Smooth muscle cell (in vitro differentiated cells): Measurements from ENCODE around the gene CGB2. TPM values are rescaled to one million over a fixed set of nuclear protein-coding genes. Genes with fewer than 3 reads are reported as not detected.

Experiments
- DNase-seq: peaks from one replicate; lab custom pipeline; 2025; ENCODE audit not compliant: unreplicated experiment; lab: John Stamatoyannopoulos, UW
- H2AFZ ChIP-seq: fragments of 200-600 bp; sonication (generic); 2 replicates; pipeline ENCODE4 v1.6.0; 2016; ENCODE audit warnings: antibody characterized with exemption, low read depth, mild to moderate bottlenecking
- H3F3A ChIP-seq: fragments of 200-600 bp; sonication (generic); 2 replicates; pipeline ENCODE4 v1.6.0; 2017; ENCODE audit warnings: antibody characterized with exemption, low read depth
- H3K27ac ChIP-seq: fragments of 200-600 bp; sonication (generic); 2 replicates; pipeline ENCODE4 v1.5.1; 2016; ENCODE audit warnings: low read depth, mild to moderate bottlenecking
- H3K27me3 ChIP-seq: fragments of 200-600 bp; sonication (generic); 2 replicates; pipeline ENCODE4 v1.6.1; 2016; ENCODE audit warnings: low read depth, mild to moderate bottlenecking
- H3K36me3 ChIP-seq: fragments of 200-600 bp; sonication (generic); 2 replicates; pipeline ENCODE4 v1.5.1; 2016; ENCODE audit warnings: low read depth
- H3K4me1 ChIP-seq: fragments of 200-600 bp; sonication (generic); 2 replicates; pipeline ENCODE4 v1.5.1; 2016; ENCODE audit warnings: low read depth
- H3K4me2 ChIP-seq: fragments of 200-600 bp; sonication (generic); 2 replicates; pipeline ENCODE4 v1.6.0; 2016; ENCODE audit warnings: mild to moderate bottlenecking
- H3K4me3 ChIP-seq: fragments of 200-600 bp; sonication (generic); 2 replicates; pipeline ENCODE4 v1.5.1; 2016; ENCODE audit warnings: mild to moderate bottlenecking
- H3K79me2 ChIP-seq: fragments of 200-600 bp; sonication (generic); 2 replicates; pipeline ENCODE4 v1.6.0; 2016; ENCODE audit warnings: low read depth, mild to moderate bottlenecking
- H3K9ac ChIP-seq: fragments of 200-600 bp; sonication (generic); 2 replicates; pipeline ENCODE4 v1.6.0; 2016; ENCODE audit warnings: low read depth
- H3K9me3 ChIP-seq: fragments of 200-600 bp; sonication (generic); replicated peaks from 2 replicates; pipeline ENCODE4 v1.5.1; 2016; ENCODE audit warnings: low read depth
- H4K20me1 ChIP-seq: fragments of 200-600 bp; sonication (generic); 2 replicates; pipeline ENCODE4 v1.6.0; 2016; ENCODE audit warnings: low read depth
- WGBS: methylation state at CpG from one replicate; pipeline ENCODE4 v1.1.7; 2016; ENCODE audit warnings: low lambda C conversion rate; 5-methylcytosine and 5-hydroxymethylcytosine counted together
- polyA plus RNA-seq: library from polyadenylated mRNA; unstranded; fragments of >200 nt; fragmentation: Nextera tagmentation; extraction: Ambion mirVana; gene quantifications from 2 replicates; pipeline ENCODE4 v1.2.1, GENCODE V29; 2016
- total RNA-seq: library from RNA; depleted of rRNA; stranded (reverse); fragments of >200 nt; gene quantifications from 2 replicates; pipeline ENCODE4 v1.2.3, GENCODE V29; 2014
- TF ChIP-seq, protein P1 (sequence below): fragments of 200-600 bp; sonication (generic); IDR thresholded peaks from 2 replicates; pipeline ENCODE4 v1.5.1; 2017; ENCODE audit warnings: borderline replicate concordance, mild to moderate bottlenecking, antibody characterized with exemption; ENCODE audit not compliant: insufficient read depth, poor library complexity, severe bottlenecking

Gene CGB2
- total and polyA plus RNA-seq, 2 experiments from 2014 or later, result not detected

DNA sequence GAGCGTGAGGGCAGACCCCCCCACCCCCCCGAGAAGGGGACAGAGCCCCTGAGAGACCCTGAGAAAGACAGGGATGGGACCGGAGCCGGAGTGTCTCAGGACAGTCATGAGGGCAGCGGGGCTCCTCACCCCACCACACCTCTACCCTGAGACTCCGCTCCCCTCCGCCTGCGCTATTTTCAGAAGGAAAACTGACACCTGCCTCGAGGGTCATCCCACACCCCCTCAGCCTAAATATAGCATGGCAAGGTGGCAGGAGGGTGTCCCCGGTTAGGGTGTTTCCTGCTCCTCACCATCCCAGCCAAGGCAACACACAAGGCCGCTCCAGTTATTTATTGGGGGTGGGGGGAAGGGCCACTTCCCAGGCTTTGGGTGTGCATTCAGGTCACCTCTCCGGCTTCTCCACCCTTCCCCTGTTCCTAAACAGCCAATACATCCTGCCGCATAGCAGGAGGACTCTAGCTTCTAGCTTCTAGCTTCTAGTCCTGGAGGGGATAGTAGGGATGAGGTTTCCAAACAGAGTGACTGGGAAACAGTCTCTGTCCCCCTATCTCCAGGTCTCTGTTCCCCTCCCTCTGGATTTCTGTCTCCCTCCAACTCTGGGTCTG lies 34.3 kb downstream of the CGB2 start:
- H3K4me1 ChIP-seq, result peaks cover 16% of the 10 kb centered on the region
- H3F3A ChIP-seq, result no peaks in the 10 kb centered on the region
- H3K9me3 ChIP-seq, result no peaks in the 10 kb centered on the region
- no peak overlapping the region for H2AFZ ChIP-seq
- TF ChIP-seq, protein P1, sequence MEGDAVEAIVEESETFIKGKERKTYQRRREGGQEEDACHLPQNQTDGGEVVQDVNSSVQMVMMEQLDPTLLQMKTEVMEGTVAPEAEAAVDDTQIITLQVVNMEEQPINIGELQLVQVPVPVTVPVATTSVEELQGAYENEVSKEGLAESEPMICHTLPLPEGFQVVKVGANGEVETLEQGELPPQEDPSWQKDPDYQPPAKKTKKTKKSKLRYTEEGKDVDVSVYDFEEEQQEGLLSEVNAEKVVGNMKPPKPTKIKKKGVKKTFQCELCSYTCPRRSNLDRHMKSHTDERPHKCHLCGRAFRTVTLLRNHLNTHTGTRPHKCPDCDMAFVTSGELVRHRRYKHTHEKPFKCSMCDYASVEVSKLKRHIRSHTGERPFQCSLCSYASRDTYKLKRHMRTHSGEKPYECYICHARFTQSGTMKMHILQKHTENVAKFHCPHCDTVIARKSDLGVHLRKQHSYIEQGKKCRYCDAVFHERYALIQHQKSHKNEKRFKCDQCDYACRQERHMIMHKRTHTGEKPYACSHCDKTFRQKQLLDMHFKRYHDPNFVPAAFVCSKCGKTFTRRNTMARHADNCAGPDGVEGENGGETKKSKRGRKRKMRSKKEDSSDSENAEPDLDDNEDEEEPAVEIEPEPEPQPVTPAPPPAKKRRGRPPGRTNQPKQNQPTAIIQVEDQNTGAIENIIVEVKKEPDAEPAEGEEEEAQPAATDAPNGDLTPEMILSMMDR, result no peak
- no peaks in the 10 kb centered on the region for H4K20me1 ChIP-seq
- H3K27ac ChIP-seq, result no peak overlapping the region
- H3K79me2 ChIP-seq, result no peaks in the 10 kb centered on the region
- H3K36me3 ChIP-seq, result no peaks in the 10 kb centered on the region
- 84% methylated on average over 11 of the region's 13 CpGs for WGBS
- no peak overlapping the region for H3K9ac ChIP-seq
- no peak for DNase-seq
- H3K4me3 ChIP-seq, result no peak overlapping the region
- H3K27me3 ChIP-seq, result peaks cover 2% of the 10 kb centered on the region
- H3K4me2 ChIP-seq, result no peak overlapping the region

DNA sequence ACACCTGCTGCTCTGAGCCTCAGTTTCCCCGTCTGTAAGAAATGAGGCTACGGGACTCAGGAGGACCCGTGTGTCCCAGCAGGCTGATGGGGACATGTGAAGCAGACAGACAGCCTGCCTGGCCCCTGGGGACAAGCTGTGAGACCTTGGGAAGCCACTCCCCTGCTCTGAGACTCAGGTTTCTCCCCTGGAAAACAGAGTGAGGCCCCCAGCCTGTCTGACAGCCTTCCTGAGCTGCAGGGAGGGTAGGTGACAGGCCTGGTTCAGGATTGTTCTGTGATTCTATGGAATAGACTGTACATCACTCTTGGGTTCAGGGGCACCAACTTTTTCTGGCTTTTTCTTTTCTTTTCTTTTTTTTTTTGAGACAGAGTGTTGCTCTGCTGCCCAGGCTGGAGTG lies 35.9 kb downstream of the CGB2 start:
- TF ChIP-seq, protein P1, result no peak
- 62% methylated on average over 3 of the region's 3 CpGs for WGBS

DNA sequence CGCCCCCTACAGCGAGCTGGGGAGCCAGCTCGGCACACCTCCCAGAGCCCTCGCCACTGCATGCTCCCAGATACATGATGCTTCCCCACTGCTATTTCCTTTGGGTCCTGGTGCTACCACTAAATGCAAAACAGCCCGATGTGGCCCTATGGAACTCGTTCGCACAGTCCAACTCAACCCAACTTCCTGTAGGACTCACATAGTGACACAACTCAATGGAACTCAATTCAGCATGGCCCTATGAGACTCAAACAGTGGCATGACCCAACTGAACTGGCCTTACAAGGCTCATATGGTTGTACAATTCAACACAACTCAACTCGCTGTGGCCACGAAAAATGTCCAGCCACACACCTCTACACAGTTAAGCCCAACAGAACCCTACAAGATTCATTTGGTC lies 37.3 kb downstream of the CGB2 start:
- H3K9ac ChIP-seq, result no peak overlapping the region
- no peak overlapping the region for H3K27ac ChIP-seq
- TF ChIP-seq, protein P1, result no peak
- WGBS, result 96% methylated on average over 9 of the region's 9 CpGs
- H3K4me2 ChIP-seq, result no peak overlapping the region
- no peak for DNase-seq
- H3K4me1 ChIP-seq, result peaks cover 16% of the 10 kb centered on the region
- H2AFZ ChIP-seq, result no peak overlapping the region
- H3K36me3 ChIP-seq, result no peaks in the 10 kb centered on the region
- H3K4me3 ChIP-seq, result no peak overlapping the region
- peaks cover 29% of the 10 kb centered on the region for H3K27me3 ChIP-seq
- H4K20me1 ChIP-seq, result no peaks in the 10 kb centered on the region
- no peaks in the 10 kb centered on the region for H3K79me2 ChIP-seq
- H3K9me3 ChIP-seq, result no peaks in the 10 kb centered on the region
- H3F3A ChIP-seq, result no peaks in the 10 kb centered on the region

More for the DNA sequence above, 35.9 kb downstream of the CGB2 start:
- Histone ChIP-seq H3K4me1 (peaks cover 16% of the 10 kb centered on the region), H3K27me3 (peaks cover 15% of the 10 kb centered on the region), H3K9ac (no peak overlapping the region), H2AFZ (no peak overlapping the region), H3K4me2 (no peak overlapping the region), H4K20me1 (no peaks in the 10 kb centered on the region), H3F3A (no peaks in the 10 kb centered on the region), H3K4me3 (no peak overlapping the region), H3K27ac (no peak overlapping the region), H3K9me3 (no peaks in the 10 kb centered on the region), H3K79me2 (no peaks in the 10 kb centered on the region), H3K36me3 (no peaks in the 10 kb centered on the region)
- DNase-seq, result no peak

DNA sequence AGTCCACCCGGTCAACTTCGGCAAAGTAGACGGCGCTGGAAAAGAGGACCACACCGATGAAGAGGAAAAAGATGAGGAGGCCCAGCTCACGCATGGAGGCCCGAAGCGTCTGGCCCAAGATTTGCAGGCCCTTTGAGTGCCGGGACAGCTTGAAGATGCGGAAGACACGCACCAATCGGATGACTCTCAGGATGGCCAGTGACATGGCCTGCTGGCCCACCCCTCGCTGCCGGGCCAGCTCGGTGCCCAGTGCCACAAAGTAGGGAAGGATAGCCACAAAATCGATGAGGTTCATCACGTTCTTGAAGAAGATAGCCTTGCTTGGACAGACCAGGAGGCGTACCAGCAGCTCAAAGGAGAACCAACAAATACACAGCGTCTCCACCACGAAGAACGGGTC lies 38.7 kb downstream of the CGB2 start:
- Histone ChIP-seq H3K27ac (no peak overlapping the region), H3K27me3 (peaks cover 29% of the 10 kb centered on the region), H3K9ac (no peak overlapping the region)

More for the DNA sequence above, 38.7 kb downstream of the CGB2 start:
- WGBS, result 96% methylated on average over 21 of the region's 21 CpGs
- Histone ChIP-seq H4K20me1 (no peaks in the 10 kb centered on the region), H3F3A (no peaks in the 10 kb centered on the region), H3K9me3 (no peaks in the 10 kb centered on the region), H3K4me1 (peaks cover 4% of the 10 kb centered on the region), H3K36me3 (no peaks in the 10 kb centered on the region), H3K79me2 (no peaks in the 10 kb centered on the region), H3K4me2 (no peak overlapping the region), H2AFZ (no peak overlapping the region), H3K4me3 (no peak overlapping the region)
- no peak for DNase-seq
- TF ChIP-seq, protein P1, result no peak
